CD14-positive monocyte (primary cell): Measurements from ENCODE around the gene PPRC1. TPM values are rescaled to one million over a fixed set of nuclear protein-coding genes. Genes with fewer than 3 reads are reported as not detected.
A peak's percentile ranks its signal among the peaks of the same experiment; 100 is the strongest.

Source experiments
- DNase-seq, 3 donors: peaks; one replicate each; pipeline ENCODE4 v3.0.0-alpha.2; 2011 to 2022
- H2AFZ ChIP-seq: 2 replicates; pipeline ENCODE4 v1.6.0; 2012; ENCODE audit warnings: mild to moderate bottlenecking, low read depth, low read length, inconsistent platforms; ENCODE audit not compliant: insufficient read depth, poor library complexity, severe bottlenecking
- H3K27ac ChIP-seq, 2 donors: 1 replicate in 1 of 2; 2 replicates in 1 of 2; pipeline ENCODE4 v1.5.1; 2012 to 2013; ENCODE audit warnings: low read length in 2 of 2, control low read depth in 1 of 2, inconsistent platforms in 1 of 2, low read depth in 1 of 2, mild to moderate bottlenecking in 1 of 2
- H3K27me3 ChIP-seq, 2 donors: one replicate each; pipeline versions ENCODE4 v1.6.0 to v1.6.1; 2011 to 2013; ENCODE audit warnings: low read length in 2 of 2; ENCODE audit not compliant: control insufficient read depth in 2 of 2, insufficient read depth in 2 of 2
- H3K36me3 ChIP-seq, 2 donors: replicated peaks in 1 of 2; 1 replicate in 1 of 2; 2 replicates in 1 of 2; pipeline versions ENCODE4 v1.5.1 to v1.6.1; 2012 to 2013; ENCODE audit warnings: low read length in 2 of 2, control low read depth in 1 of 2, inconsistent platforms in 1 of 2, mild to moderate bottlenecking in 1 of 2; ENCODE audit not compliant: insufficient read depth in 2 of 2, control insufficient read depth in 1 of 2
- H3K4me1 ChIP-seq, 2 donors: 1 replicate in 1 of 2; 2 replicates in 1 of 2; pipeline versions ENCODE4 v1.5.1 to v1.6.1; 2012 to 2013; ENCODE audit warnings: low read length in 2 of 2, control low read depth in 1 of 2, inconsistent platforms in 1 of 2, mild to moderate bottlenecking in 1 of 2, moderate library complexity in 1 of 2; ENCODE audit not compliant: insufficient read depth in 2 of 2, control insufficient read depth in 1 of 2
- H3K4me2 ChIP-seq: replicated peaks from 2 replicates; pipeline ENCODE3; 2012; ENCODE audit warnings: low read length, moderate library complexity, mild to moderate bottlenecking; ENCODE audit not compliant: poor library complexity, severe bottlenecking; ENCODE audit errors: extremely low read depth
- H3K4me3 ChIP-seq, 3 experiments: fragments of 200-600 bp in 1 of 3; sonication (generic) in 1 of 3; replicated peaks in 1 of 3; 1 replicate in 2 of 3; 2 replicates in 1 of 3; pipeline ENCODE4 v1.5.1; 2011 to 2013; ENCODE audit warnings: low read length in 3 of 3, mild to moderate bottlenecking in 3 of 3, control low read depth in 2 of 3, low read depth in 2 of 3, inconsistent platforms in 1 of 3, moderate library complexity in 1 of 3
- H3K79me2 ChIP-seq: 2 replicates; pipeline ENCODE4 v1.6.0; 2012; ENCODE audit warnings: mild to moderate bottlenecking, control low read depth, inconsistent platforms, low read length, moderate library complexity; ENCODE audit not compliant: insufficient read depth
- H3K9ac ChIP-seq: 2 replicates; pipeline ENCODE4 v1.6.0; 2017; ENCODE audit warnings: low read length, mild to moderate bottlenecking; ENCODE audit not compliant: insufficient read depth, poor library complexity, severe bottlenecking
- H3K9me3 ChIP-seq, 2 donors: replicated peaks in 1 of 2; 1 replicate in 1 of 2; 2 replicates in 1 of 2; pipeline versions ENCODE4 v1.5.1 to v1.6.1; 2012 to 2013; ENCODE audit warnings: low read length in 2 of 2, control low read depth in 1 of 2; ENCODE audit not compliant: control insufficient read depth in 1 of 2, insufficient read depth in 1 of 2
- H4K20me1 ChIP-seq: 2 replicates; pipeline ENCODE4 v1.6.0; 2012; ENCODE audit warnings: mild to moderate bottlenecking, low read length, control low read depth, moderate library complexity; ENCODE audit not compliant: insufficient read depth
- H3K27ac Mint-ChIP-seq, 7 donors: one replicate each; pipeline ENCODE4 v1.8.0; 2020; ENCODE audit warnings: mild to moderate bottlenecking in 7 of 7, mixed read lengths in 7 of 7, moderate library complexity in 6 of 7, inconsistent platforms in 2 of 7
- H3K27me3 Mint-ChIP-seq, 3 donors: one replicate each; pipeline ENCODE4 v1.8.0; 2021 to 2022; ENCODE audit warnings: low read depth in 3 of 3, mild to moderate bottlenecking in 3 of 3, mixed read lengths in 3 of 3, moderate library complexity in 3 of 3, inconsistent platforms in 1 of 3
- H3K36me3 Mint-ChIP-seq, 2 donors: one replicate each; pipeline ENCODE4 v1.8.0; 2020; ENCODE audit warnings: mixed read lengths in 2 of 2, inconsistent platforms in 1 of 2, mild to moderate bottlenecking in 1 of 2
- H3K4me1 Mint-ChIP-seq: one replicate; pipeline ENCODE4 v1.8.0; 2020; ENCODE audit warnings: mild to moderate bottlenecking, mixed read lengths
- H3K4me3 Mint-ChIP-seq, 2 donors: one replicate each; pipeline ENCODE4 v1.8.0; 2020; ENCODE audit warnings: mild to moderate bottlenecking in 2 of 2, mixed read lengths in 2 of 2, moderate library complexity in 1 of 2
- H3K9me3 Mint-ChIP-seq, 7 donors: one replicate each; pipeline ENCODE4 v1.8.0; 2020 to 2022; ENCODE audit warnings: mixed read lengths in 7 of 7, mild to moderate bottlenecking in 6 of 7, moderate library complexity in 6 of 7, inconsistent platforms in 2 of 7
- WGBS: methylation state at CpG from one replicate; pipeline ENCODE4 v1.1.5; 2013; ENCODE audit warnings: missing lambda C conversion rate; ENCODE audit not compliant: insufficient coverage; 5-methylcytosine and 5-hydroxymethylcytosine counted together
- intact Hi-C, 2 donors: fragments of 100-400 bp; cut with micrococcal nuclease; formaldehyde crosslinking; loops; one replicate each; pipeline versions ENCODE4 v1.15.0 to v1.15.1; 2023
- polyA plus RNA-seq, 3 donors: library from polyadenylated mRNA; depleted of rRNA in 1 of 3; unstranded in 2 of 3; stranded (reverse) in 1 of 3; fragments of 300-500 nt in 2 of 3; fragments of >200 nt in 1 of 3; fragmentation: Illumina TruSeq in 2 of 3; gene quantifications; 1 replicate in 2 of 3; 2 replicates in 1 of 3; pipeline ENCODE4 v1.2.3, GENCODE V29; 2012 to 2021
- TF ChIP-seq, protein P1 (sequence below): fragments of 200-600 bp; IDR thresholded peaks from one replicate; pipeline ENCODE4 v1.8.0; 2022; ENCODE audit warnings: antibody characterized with exemption, mild to moderate bottlenecking

PPRC1 gene
- polyA plus RNA-seq, 3 donors, result 1.1 to 15.6 (median 2.5) TPM

DNA sequence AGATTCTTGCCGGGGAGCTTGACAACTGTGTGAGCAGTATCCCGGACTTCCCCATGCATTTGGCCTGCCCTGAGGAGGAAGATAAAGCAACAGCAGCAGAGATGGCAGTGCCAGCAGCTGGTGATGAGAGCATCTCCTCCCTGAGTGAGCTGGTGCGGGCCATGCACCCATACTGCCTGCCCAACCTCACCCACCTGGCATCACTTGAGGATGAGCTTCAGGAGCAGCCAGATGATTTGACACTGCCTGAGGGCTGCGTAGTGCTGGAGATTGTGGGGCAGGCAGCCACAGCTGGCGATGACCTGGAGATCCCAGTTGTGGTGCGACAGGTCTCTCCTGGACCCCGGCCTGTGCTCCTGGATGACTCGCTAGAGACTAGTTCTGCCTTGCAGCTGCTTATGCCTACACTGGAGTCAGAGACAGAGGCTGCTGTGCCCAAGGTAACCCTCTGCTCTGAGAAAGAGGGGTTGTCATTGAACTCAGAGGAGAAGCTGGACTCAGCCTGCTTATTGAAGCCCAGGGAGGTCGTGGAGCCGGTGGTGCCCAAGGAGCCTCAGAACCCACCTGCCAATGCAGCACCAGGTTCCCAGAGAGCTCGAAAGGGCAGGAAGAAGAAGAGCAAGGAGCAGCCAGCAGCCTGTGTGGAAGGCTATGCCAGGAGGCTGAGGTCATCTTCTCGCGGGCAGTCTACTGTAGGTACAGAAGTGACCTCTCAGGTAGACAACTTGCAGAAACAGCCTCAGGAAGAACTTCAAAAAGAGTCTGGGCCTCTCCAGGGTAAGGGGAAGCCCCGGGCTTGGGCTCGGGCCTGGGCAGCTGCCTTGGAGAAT is 6.7 kb downstream of the PPRC1 start:
- peaks cover 70% of the 10 kb centered on the region for H3K79me2 ChIP-seq
- no peak overlapping the region for H3K9ac ChIP-seq
- Mint-ChIP-seq H3K27ac (peak overlapping the region in 3 of 7 donors; percentile 6 to 79 (median 16)), H3K4me3 (no peak overlapping the region), H3K4me1 (peaks cover 11% of the 10 kb centered on the region), H3K9me3 (no peaks in the 10 kb centered on the region), H3K27me3 (no peaks in the 10 kb centered on the region), H3K36me3 (peaks cover 67 to 69% of the 10 kb centered on the region in 2 donors)
- intact Hi-C loops, result loop anchor here (10.0 kb wide), 1 partner anchor 365 kb away; the partner anchor contains the start of genes ACTR1A (in 2 of the 2) and SUFU (in 2 of the 2)
- no peaks in the 10 kb centered on the region for H3K9me3 ChIP-seq
- H3K4me1 ChIP-seq, result peaks cover 2 to 5% of the 10 kb centered on the region in 2 donors
- no peaks in the 10 kb centered on the region for H3K27me3 ChIP-seq
- 99% methylated on average over 12 of the region's 15 CpGs for WGBS
- H2AFZ ChIP-seq, result no peak overlapping the region
- H3K36me3 ChIP-seq, result peaks cover 62 to 71% of the 10 kb centered on the region in 2 donors
- H3K27ac ChIP-seq, result no peak overlapping the region
- no peak overlapping the region for H3K4me2 ChIP-seq
- TF ChIP-seq, protein P1, sequence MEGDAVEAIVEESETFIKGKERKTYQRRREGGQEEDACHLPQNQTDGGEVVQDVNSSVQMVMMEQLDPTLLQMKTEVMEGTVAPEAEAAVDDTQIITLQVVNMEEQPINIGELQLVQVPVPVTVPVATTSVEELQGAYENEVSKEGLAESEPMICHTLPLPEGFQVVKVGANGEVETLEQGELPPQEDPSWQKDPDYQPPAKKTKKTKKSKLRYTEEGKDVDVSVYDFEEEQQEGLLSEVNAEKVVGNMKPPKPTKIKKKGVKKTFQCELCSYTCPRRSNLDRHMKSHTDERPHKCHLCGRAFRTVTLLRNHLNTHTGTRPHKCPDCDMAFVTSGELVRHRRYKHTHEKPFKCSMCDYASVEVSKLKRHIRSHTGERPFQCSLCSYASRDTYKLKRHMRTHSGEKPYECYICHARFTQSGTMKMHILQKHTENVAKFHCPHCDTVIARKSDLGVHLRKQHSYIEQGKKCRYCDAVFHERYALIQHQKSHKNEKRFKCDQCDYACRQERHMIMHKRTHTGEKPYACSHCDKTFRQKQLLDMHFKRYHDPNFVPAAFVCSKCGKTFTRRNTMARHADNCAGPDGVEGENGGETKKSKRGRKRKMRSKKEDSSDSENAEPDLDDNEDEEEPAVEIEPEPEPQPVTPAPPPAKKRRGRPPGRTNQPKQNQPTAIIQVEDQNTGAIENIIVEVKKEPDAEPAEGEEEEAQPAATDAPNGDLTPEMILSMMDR, result no peak
- no peak overlapping the region for H3K4me3 ChIP-seq
- DNase-seq, result no peak
- peaks cover 48% of the 10 kb centered on the region for H4K20me1 ChIP-seq

DNA sequence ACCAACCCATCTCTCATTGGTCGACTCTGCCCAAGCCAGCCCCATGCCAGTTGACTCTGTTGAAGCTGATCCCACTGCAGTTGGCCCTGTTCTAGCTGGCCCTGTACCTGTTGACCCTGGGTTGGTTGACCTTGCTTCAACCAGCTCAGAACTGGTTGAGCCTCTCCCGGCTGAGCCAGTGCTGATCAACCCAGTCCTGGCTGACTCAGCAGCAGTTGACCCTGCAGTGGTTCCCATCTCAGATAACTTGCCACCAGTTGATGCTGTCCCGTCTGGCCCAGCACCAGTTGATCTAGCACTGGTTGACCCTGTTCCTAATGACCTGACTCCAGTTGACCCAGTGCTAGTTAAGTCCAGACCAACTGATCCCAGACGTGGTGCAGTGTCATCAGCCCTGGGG is 7.4 kb downstream of the PPRC1 start:
- WGBS, result 94% methylated on average over 3 of the region's 4 CpGs
- H3K4me1 Mint-ChIP-seq, result peaks cover 5% of the 10 kb centered on the region
- Histone ChIP-seq H3K9me3 (no peaks in the 10 kb centered on the region), H3K27ac (no peak overlapping the region), H3K27me3 (no peaks in the 10 kb centered on the region), H3K4me3 (no peak overlapping the region), H3K4me2 (no peak overlapping the region), H3K36me3 (peaks cover 68 to 78% of the 10 kb centered on the region in 2 donors), H4K20me1 (peaks cover 42% of the 10 kb centered on the region), H2AFZ (no peak overlapping the region), H3K4me1 (no peaks in the 10 kb centered on the region), H3K79me2 (peaks cover 63% of the 10 kb centered on the region), H3K9ac (no peak overlapping the region)
- no peak for DNase-seq
- no peaks in the 10 kb centered on the region for H3K9me3 Mint-ChIP-seq
- no peak overlapping the region for H3K4me3 Mint-ChIP-seq
- no peaks in the 10 kb centered on the region for H3K27me3 Mint-ChIP-seq
- peaks cover 70 to 77% of the 10 kb centered on the region in 2 donors for H3K36me3 Mint-ChIP-seq
- intact Hi-C loops, result no loop called here
- peak overlapping the region in 2 of 7 donors; percentile 57 to 79 for H3K27ac Mint-ChIP-seq
- TF ChIP-seq, protein P1, result no peak
